ENCODE measurements around the gene CHRM2.
"Not testable (repeated sequence)": the region's sequence is repeated elsewhere in the genome, so short reads cannot be mapped to it uniquely, and the experiment has no call there.

Gene CHRM2

GRCh38 chr7:136868496-136869000 lies at the start of gene CHRM2:
Gene CHRM2, plus strand, starts transcription at chr7:136868652. Its CDS starts 146,214 bp downstream, at chr7:137014866.
- H3K4me1 Mint-ChIP-seq = no peaks in the 10 kb centered on the region
- H3K4me3 Mint-ChIP-seq = no peak within 1 kb of the TSS
- peaks cover 20% of the 10 kb centered on the region for H3K27me3 Mint-ChIP-seq
- no peak within 1 kb of the TSS for H3K27ac Mint-ChIP-seq
- no peaks in the 10 kb centered on the region for H3K36me3 Mint-ChIP-seq
- H3K9me3 Mint-ChIP-seq = no peaks in the 10 kb centered on the region

DNA sequence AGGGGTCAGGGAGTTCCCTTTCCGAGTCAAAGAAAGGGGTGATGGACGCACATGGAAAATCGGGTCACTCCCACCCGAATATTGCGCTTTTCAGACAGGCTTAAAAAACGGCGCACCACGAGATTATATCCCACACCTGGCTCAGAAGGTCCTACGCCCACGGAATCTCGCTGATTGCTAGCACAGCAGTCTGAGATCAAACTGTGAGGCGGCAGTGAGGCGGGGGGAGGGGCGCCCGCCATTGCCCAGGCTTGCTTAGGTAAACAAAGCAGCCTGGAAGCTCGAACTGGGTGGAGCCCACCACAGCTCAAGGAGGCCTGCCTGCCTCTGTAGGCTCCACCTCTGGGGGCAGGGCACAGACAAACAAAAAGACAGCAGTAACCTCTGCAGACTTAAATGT lies 37.1 kb upstream of the CHRM2 start:
- H3K36me3 Mint-ChIP-seq, H3K27ac Mint-ChIP-seq, H3K4me1 Mint-ChIP-seq, H3K9me3 Mint-ChIP-seq, H3K4me3 Mint-ChIP-seq, H3K27me3 Mint-ChIP-seq: not testable (repeated sequence)

DNA sequence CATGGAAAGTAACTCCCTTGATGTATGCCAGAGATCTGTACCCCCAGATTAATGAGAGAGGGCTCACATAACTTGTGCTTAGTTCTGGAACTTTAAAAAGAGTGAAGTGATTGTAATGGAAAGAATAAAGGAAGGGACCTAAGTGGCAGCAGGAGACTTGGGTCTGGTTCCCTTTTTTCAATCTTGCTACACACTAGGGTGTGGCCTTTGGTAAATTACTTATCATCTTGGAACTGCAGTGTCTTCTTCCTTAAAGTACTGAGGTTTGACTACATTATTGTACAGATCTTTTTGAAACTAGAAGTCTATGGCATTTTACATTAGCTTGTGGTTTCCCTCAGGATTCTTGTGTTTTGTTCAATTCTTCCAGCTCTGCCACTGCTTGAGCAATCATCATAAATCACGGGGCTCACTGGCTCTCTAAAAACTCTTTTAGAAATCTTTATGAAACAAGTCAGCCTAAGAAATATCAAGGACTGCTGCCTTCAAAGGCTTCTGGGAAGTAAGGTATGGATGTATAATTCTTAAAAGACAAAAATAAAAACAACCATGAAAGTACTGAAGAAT lies 22.5 kb upstream of the CHRM2 start:
- Mint-ChIP-seq H3K4me1 (no peaks in the 10 kb centered on the region), H3K9me3 (peaks cover 17% of the 10 kb centered on the region), H3K27me3 (no peaks in the 10 kb centered on the region), H3K4me3 (no peak overlapping the region), H3K27ac (no peak overlapping the region), H3K36me3 (no peaks in the 10 kb centered on the region)

DNA sequence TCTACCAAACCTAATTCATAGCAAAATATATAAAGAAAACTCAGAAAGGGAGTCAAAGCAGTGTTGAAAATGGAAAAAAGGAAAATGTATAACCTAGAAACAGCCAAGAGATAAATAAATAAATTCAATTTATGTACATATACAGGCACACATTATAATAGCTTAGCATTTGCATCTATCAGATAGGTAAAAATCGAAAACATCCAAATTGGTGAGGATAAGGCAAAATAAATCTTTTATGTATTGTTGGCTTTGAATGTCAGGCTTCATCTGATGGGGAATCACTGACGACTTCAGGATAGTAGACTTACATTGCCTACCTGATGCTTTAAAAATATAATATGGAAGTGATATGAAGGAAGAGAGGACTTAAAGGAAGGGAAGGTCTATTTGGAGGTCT lies 20.6 kb upstream of the CHRM2 start:
- no peaks in the 10 kb centered on the region for H3K36me3 Mint-ChIP-seq
- no peaks in the 10 kb centered on the region for H3K4me1 Mint-ChIP-seq
- peaks cover 9% of the 10 kb centered on the region for H3K9me3 Mint-ChIP-seq
- H3K4me3 Mint-ChIP-seq = no peak overlapping the region
- H3K27me3 Mint-ChIP-seq = no peaks in the 10 kb centered on the region
- H3K27ac Mint-ChIP-seq = no peak overlapping the region

DNA sequence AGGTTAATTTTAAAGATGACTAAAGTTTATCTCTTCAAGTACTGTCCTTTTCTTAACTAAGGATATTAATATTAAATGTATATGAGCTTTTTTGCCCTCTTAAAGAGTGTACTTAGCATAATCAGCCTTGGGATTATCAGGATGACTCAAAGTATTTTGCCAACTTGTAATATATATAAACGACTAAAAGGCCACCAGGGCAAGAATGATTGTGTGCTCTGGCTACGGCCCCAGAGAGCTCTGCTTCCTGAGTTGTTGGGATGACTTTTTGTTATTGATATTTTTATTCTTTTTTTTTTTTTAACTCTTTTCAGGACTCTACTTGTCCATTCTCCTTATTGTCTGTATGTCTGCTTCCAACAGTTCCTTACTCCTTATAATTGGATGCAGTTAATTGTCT lies 14.8 kb upstream of the CHRM2 start:
- H3K27ac Mint-ChIP-seq = no peak overlapping the region
- peaks cover 10% of the 10 kb centered on the region for H3K9me3 Mint-ChIP-seq
- H3K4me3 Mint-ChIP-seq = no peak overlapping the region
- H3K4me1 Mint-ChIP-seq = no peaks in the 10 kb centered on the region
- H3K36me3 Mint-ChIP-seq = no peaks in the 10 kb centered on the region
- H3K27me3 Mint-ChIP-seq = no peaks in the 10 kb centered on the region

DNA sequence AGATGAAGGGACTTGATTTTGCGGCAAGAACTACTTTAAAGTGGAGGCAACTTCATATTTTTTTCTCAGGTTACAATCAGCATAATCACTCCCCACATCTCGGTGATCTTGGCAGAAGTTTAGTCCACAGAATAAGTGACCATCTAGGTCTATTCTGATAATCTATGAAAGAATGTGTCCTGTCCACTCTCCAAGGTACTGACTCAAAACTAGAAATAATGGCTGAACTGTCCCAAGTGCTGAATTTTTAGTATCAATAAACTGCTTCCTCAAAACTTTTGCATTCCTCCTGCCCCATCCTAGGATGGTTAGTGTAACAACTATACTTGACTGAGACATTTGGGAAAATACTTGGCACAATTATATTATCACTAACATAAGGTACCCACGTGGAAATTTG lies 10.9 kb upstream of the CHRM2 start:
- peaks cover 5% of the 10 kb centered on the region for H3K9me3 Mint-ChIP-seq

DNA sequence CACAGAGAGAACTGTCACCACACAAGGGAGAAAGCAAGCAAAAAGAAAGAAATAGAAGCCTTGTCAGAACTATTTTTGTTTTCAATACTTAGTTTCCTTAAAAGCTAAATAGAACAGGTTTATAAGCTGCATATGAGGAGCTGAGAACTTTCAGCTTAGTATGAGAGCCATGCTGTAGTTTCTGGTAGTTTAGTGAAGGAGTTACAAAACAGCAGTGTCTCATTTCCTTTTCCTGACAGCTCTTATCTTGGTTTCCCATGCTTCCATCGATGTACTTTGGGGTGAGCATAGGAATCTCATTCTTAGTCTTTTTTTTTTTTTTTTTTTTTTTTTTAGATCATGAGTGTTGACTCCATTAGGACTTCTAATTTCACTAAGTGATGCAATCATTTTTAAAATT lies 8.6 kb upstream of the CHRM2 start:
- no peaks in the 10 kb centered on the region for H3K4me1 Mint-ChIP-seq

More for the DNA sequence above, 10.9 kb upstream of the CHRM2 start:
- no peak overlapping the region for H3K27ac Mint-ChIP-seq
- no peaks in the 10 kb centered on the region for H3K4me1 Mint-ChIP-seq
- no peaks in the 10 kb centered on the region for H3K27me3 Mint-ChIP-seq
- no peak overlapping the region for H3K4me3 Mint-ChIP-seq
- H3K36me3 Mint-ChIP-seq = no peaks in the 10 kb centered on the region

DNA sequence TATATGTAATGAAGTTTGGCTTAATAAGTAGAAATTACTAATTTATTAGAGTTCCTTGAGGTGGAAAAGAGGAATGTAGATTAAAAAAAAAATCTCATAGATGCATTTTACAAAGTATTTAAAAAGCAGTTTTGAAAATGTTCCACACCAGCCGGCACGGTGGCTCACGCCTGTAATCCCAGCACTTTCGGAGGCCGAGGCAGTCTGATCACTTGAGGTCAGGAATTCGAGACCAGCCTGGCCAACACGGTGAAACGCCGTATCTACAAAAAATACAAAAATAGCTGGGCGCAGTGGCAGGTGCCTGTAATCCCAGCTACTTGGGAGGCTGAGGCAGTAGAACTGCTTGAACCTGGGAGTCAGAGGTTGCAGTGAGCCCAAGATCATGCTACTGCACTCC lies 3.2 kb upstream of the CHRM2 start:
- Mint-ChIP-seq H3K27ac (no peak overlapping the region), H3K27me3 (peaks cover 8% of the 10 kb centered on the region), H3K36me3 (no peaks in the 10 kb centered on the region), H3K4me1 (no peaks in the 10 kb centered on the region), H3K4me3 (no peak overlapping the region), H3K9me3 (no peaks in the 10 kb centered on the region)

More for the DNA sequence above, 8.6 kb upstream of the CHRM2 start:
- Mint-ChIP-seq H3K27ac (no peak overlapping the region), H3K36me3 (no peaks in the 10 kb centered on the region), H3K4me3 (no peak overlapping the region), H3K27me3 (no peaks in the 10 kb centered on the region), H3K9me3 (peaks cover 5% of the 10 kb centered on the region)

DNA sequence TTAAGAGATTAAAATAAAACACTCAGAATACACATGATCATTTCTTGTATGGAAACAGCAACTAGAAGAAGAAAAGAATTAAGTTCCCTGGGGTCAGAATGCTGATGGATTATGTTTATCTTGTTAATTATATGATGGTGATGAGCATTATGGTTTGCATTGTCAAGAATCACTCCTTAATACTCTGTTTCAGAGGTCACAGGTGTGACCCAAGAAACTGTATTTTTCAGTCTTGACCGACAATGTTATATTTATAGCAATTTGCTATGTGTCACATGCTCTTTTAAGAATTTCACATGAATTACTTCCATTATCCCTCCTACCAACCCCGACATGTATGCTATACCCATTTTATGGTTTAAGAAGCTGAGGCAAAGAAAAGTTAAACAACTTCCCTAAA lies 2.7 kb upstream of the CHRM2 start:
- Mint-ChIP-seq H3K9me3 (no peaks in the 10 kb centered on the region), H3K27ac (no peak overlapping the region), H3K27me3 (peaks cover 13% of the 10 kb centered on the region), H3K4me3 (no peak overlapping the region), H3K36me3 (no peaks in the 10 kb centered on the region), H3K4me1 (no peaks in the 10 kb centered on the region)

GRCh38 chr7:136869001-136869961 lies 829 bp downstream of the CHRM2 start:
- Mint-ChIP-seq H3K4me3 (no peak overlapping the region), H3K36me3 (no peaks in the 10 kb centered on the region), H3K4me1 (no peaks in the 10 kb centered on the region), H3K27ac (no peak overlapping the region), H3K9me3 (no peaks in the 10 kb centered on the region), H3K27me3 (peaks cover 20% of the 10 kb centered on the region)

DNA sequence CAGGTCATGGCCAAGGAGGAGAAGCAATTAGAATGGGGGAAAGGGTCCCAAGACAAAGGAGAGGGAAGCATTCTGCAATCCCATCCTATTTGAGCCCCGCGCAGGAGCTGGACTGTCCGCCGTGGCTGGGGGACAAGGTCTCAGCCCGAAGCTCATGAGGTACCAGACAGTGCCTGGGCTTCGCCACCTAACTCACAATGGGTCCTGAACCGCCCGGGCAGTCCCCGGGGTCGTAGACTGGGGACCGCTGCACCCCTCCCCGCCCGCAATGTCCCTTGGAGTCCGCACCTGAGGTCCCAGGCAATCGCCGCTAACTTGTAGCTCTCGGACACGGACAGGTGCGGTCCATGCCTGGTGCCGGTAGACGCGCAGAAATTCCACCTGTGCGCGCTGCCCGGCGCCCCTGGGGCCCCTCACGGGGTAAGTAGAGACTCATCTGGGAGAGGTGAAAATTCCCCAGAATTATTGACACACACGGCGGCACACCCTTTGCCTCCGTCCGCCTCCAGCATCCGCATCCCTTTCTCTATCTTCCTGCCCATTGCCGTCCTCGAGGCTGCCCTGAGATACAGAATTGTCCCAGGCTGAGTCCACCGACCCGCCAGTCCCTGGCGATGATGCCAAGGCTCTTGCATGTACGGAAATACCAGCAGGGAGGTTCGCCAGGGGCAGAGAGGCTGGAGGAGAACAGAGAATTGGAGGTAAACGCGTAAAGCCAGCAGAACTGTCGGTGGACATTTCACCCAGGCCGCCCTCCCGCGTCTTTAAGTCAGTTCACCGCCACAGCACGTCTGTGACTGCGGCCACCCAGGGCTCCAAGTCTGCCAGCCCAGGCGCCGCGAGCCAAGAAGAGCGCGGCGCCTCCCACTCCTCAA lies 1.8 kb downstream of the CHRM2 start:
- Mint-ChIP-seq H3K4me3 (no peak overlapping the region), H3K36me3 (no peaks in the 10 kb centered on the region), H3K9me3 (no peaks in the 10 kb centered on the region), H3K4me1 (no peaks in the 10 kb centered on the region), H3K27me3 (peaks cover 20% of the 10 kb centered on the region), H3K27ac (no peak overlapping the region)

DNA sequence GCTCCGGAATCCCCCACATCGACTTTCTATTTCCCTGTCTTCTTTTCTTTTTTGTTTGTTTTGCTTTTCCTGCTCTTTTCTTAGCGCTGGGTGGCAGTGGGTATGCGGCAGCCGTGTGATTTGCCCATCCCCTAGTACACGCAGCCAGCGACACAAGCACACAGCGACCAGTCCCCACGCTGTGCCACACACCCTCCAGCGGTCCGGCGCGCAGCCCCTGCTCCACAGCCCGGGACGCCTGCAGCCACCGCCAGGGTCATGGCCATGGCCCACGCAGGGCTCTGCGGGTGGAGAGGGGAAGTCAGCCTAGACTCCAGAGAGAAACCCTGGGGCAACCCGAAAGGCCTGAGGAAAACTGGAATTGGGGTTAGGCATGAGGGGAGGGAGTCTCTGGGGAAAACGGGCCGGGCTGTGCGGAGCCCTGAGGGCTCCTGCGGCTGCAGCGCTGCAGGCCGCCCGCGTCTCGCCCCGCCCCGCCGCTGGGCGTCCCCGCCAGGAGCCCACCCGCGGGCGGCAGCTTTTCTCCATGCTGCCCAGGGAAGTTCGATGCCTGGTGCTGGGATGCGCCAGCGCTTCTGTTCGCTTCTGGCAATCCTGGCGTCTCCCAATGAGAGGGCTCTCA lies 2.5 kb downstream of the CHRM2 start:
- H3K27ac Mint-ChIP-seq = no peak overlapping the region
- H3K4me1 Mint-ChIP-seq = no peaks in the 10 kb centered on the region
- no peaks in the 10 kb centered on the region for H3K9me3 Mint-ChIP-seq
- H3K4me3 Mint-ChIP-seq = no peak overlapping the region
- H3K36me3 Mint-ChIP-seq = no peaks in the 10 kb centered on the region
- H3K27me3 Mint-ChIP-seq = peaks cover 20% of the 10 kb centered on the region

GRCh38 chr7:136874393-136875032 lies 6.1 kb downstream of the CHRM2 start:
- H3K4me3 Mint-ChIP-seq = no peak overlapping the region
- H3K27me3 Mint-ChIP-seq = peaks cover 12% of the 10 kb centered on the region
- H3K4me1 Mint-ChIP-seq = no peaks in the 10 kb centered on the region
- no peaks in the 10 kb centered on the region for H3K36me3 Mint-ChIP-seq
- no peak overlapping the region for H3K27ac Mint-ChIP-seq
- no peaks in the 10 kb centered on the region for H3K9me3 Mint-ChIP-seq

- Mint-ChIP-seq H3K4me3 (no peak overlapping the region), H3K27me3 (no peaks in the 10 kb centered on the region), H3K27ac (no peak overlapping the region), H3K36me3 (no peaks in the 10 kb centered on the region), H3K9me3 (no peaks in the 10 kb centered on the region), H3K4me1 (no peaks in the 10 kb centered on the region)
These were observed 9.1 kb downstream of the CHRM2 start for GRCh38 chr7:136877509-136877908.

DNA sequence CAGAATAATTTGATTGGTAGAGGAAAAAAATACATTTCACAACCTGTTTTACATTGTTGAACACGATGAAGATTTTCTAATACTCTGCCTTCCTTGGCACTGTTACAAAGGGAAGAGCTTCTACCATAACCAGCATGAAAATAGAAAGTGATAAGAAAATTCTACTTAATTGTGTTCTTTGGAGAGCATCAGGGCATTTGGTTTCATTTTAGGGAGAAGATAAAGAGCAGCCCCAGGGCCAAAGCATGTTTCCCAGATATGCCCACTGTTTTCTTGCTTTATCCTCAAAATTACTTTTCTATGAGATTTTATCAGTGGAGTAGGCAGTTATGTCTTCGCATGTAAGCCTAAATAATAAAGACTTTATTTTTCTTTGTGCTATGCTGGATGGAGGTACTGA lies 9.5 kb downstream of the CHRM2 start:
- H3K4me1 Mint-ChIP-seq = no peaks in the 10 kb centered on the region
- H3K9me3 Mint-ChIP-seq = no peaks in the 10 kb centered on the region
- no peaks in the 10 kb centered on the region for H3K27me3 Mint-ChIP-seq
- no peak overlapping the region for H3K27ac Mint-ChIP-seq
- no peak overlapping the region for H3K4me3 Mint-ChIP-seq
- H3K36me3 Mint-ChIP-seq = no peaks in the 10 kb centered on the region

Data from activated naive CD4-positive, alpha-beta T cell treated with anti-CD3 and anti-CD28 coated beads, Interleukin-2, amount 50 U/mL, for 24 hours (primary cell).